NT2/D1 (cell line): Measurements from ENCODE around the gene FOXB1.

ENCODE experiments used
- DNase-seq: peaks from one replicate; pipeline ENCODE4 v3.0.0-alpha.2; 2011; ENCODE audit warnings: low read depth, low spot score
- H3K27me3 ChIP-seq: 2 replicates; pipeline ENCODE4 v1.6.0; 2011; ENCODE audit warnings: mild to moderate bottlenecking; ENCODE audit not compliant: insufficient read length, insufficient read depth
- H3K36me3 ChIP-seq: 2 replicates; pipeline ENCODE4 v1.6.1; 2011; ENCODE audit warnings: mild to moderate bottlenecking, low read length, mixed read lengths; ENCODE audit not compliant: insufficient read depth, insufficient read length
- H3K4me1 ChIP-seq: 2 replicates; pipeline ENCODE4 v1.5.1; 2011; ENCODE audit not compliant: insufficient read depth, insufficient read length
- H3K4me3 ChIP-seq: 2 replicates; pipeline ENCODE4 v1.5.1; 2011; ENCODE audit warnings: low read depth; ENCODE audit not compliant: insufficient read length
- H3K9ac ChIP-seq: 2 replicates; pipeline ENCODE4 v1.6.0; 2011; ENCODE audit warnings: low read depth; ENCODE audit not compliant: insufficient read length
- H3K9me3 ChIP-seq: 2 replicates; pipeline ENCODE4 v1.5.1; 2011; ENCODE audit warnings: mild to moderate bottlenecking, low read length; ENCODE audit not compliant: insufficient read depth
- SUZ12 ChIP-seq: IDR thresholded peaks from 2 replicates; pipeline ENCODE4 v1.6.1; 2011; ENCODE audit not compliant: insufficient read length, insufficient read depth; ENCODE audit errors: extremely low read depth
- YY1 ChIP-seq: IDR thresholded peaks from 2 replicates; pipeline ENCODE4 v1.6.1; 2011; ENCODE audit not compliant: insufficient read length, insufficient read depth
- ZNF274 ChIP-seq: IDR thresholded peaks from 2 replicates; pipeline ENCODE4 v1.6.1; 2011; ENCODE audit warnings: mild to moderate bottlenecking, low read depth, low read length

FOXB1 gene

GRCh38 chr15:60039316-60039715 is 35.2 kb downstream of the FOXB1 start:
- DNase-seq = no peak
- H3K9ac ChIP-seq = no peak overlapping the region
- no peaks in the 10 kb centered on the region for H3K9me3 ChIP-seq
- H3K27me3 ChIP-seq = no peaks in the 10 kb centered on the region
- H3K36me3 ChIP-seq = no peaks in the 10 kb centered on the region
- TF ChIP-seq ZNF274 (no peak), SUZ12 (no peak), YY1 (no peak)
- H3K4me3 ChIP-seq = no peak overlapping the region
- H3K4me1 ChIP-seq = peaks cover 4% of the 10 kb centered on the region

GRCh38 chr15:60043744-60044435 is 39.8 kb downstream of the FOXB1 start:
- no peaks in the 10 kb centered on the region for H3K36me3 ChIP-seq
- H3K27me3 ChIP-seq = no peaks in the 10 kb centered on the region
- TF ChIP-seq SUZ12 = no peak
- TF ChIP-seq ZNF274 = no peak
- no peak for TF ChIP-seq YY1
- H3K4me3 ChIP-seq = no peak overlapping the region
- H3K9ac ChIP-seq = no peak overlapping the region
- H3K9me3 ChIP-seq = no peaks in the 10 kb centered on the region
- H3K4me1 ChIP-seq = no peaks in the 10 kb centered on the region
- no peak for DNase-seq

GRCh38 chr15:60044636-60045270 is 40.6 kb downstream of the FOXB1 start:
- DNase-seq = no peak
- Histone ChIP-seq H3K27me3 (no peaks in the 10 kb centered on the region), H3K9me3 (peaks cover 4% of the 10 kb centered on the region), H3K9ac (no peak overlapping the region), H3K4me1 (no peaks in the 10 kb centered on the region), H3K4me3 (no peak overlapping the region), H3K36me3 (no peaks in the 10 kb centered on the region)
- no peak for TF ChIP-seq SUZ12
- TF ChIP-seq YY1 = no peak
- TF ChIP-seq ZNF274 = no peak

- TF ChIP-seq ZNF274 (no peak), SUZ12 (no peak), YY1 (no peak)
- no peak overlapping the region for H3K4me3 ChIP-seq
- H3K27me3 ChIP-seq = no peaks in the 10 kb centered on the region
- no peak overlapping the region for H3K9ac ChIP-seq
- H3K36me3 ChIP-seq = no peaks in the 10 kb centered on the region
- DNase-seq = no peak
- H3K4me1 ChIP-seq = no peaks in the 10 kb centered on the region
- peaks cover 15% of the 10 kb centered on the region for H3K9me3 ChIP-seq
Observed at GRCh38 chr15:60047701-60048100, 43.6 kb downstream of the FOXB1 start.

- Histone ChIP-seq H3K27me3 (no peaks in the 10 kb centered on the region), H3K9me3 (peaks cover 15% of the 10 kb centered on the region), H3K4me3 (no peak overlapping the region), H3K9ac (no peak overlapping the region), H3K36me3 (no peaks in the 10 kb centered on the region), H3K4me1 (no peaks in the 10 kb centered on the region)
- DNase-seq = no peak
- TF ChIP-seq YY1 (no peak), ZNF274 (no peak), SUZ12 (no peak)
Observed at GRCh38 chr15:60049948-60050347, 45.8 kb downstream of the FOXB1 start.

GRCh38 chr15:60052796-60053195 is 48.7 kb downstream of the FOXB1 start:
- no peak for TF ChIP-seq SUZ12
- TF ChIP-seq ZNF274 = no peak
- TF ChIP-seq YY1 = no peak
- Histone ChIP-seq H3K4me1 (no peaks in the 10 kb centered on the region), H3K36me3 (no peaks in the 10 kb centered on the region), H3K9ac (no peak overlapping the region), H3K9me3 (peaks cover 15% of the 10 kb centered on the region), H3K27me3 (no peaks in the 10 kb centered on the region), H3K4me3 (no peak overlapping the region)
- DNase-seq = no peak

- Histone ChIP-seq H3K4me1 (no peaks in the 10 kb centered on the region), H3K4me3 (no peak overlapping the region), H3K27me3 (no peaks in the 10 kb centered on the region), H3K9ac (no peak overlapping the region), H3K9me3 (peaks cover 14% of the 10 kb centered on the region), H3K36me3 (no peaks in the 10 kb centered on the region)
- TF ChIP-seq YY1 (no peak), ZNF274 (no peak), SUZ12 (no peak)
- no peak for DNase-seq
Observed at GRCh38 chr15:60054472-60054871, 50.4 kb downstream of the FOXB1 start.
